Trophoblast cell (in vitro differentiated cells and primary cell): Measurements from ENCODE around the gene GPRC5D.

Experiments
- DNase-seq, 2 donors: peaks; one replicate each; pipeline ENCODE4 v3.0.0-alpha.2; 2016
- H2AFZ ChIP-seq: 2 replicates; pipeline ENCODE4 v1.6.1; 2013; ENCODE audit warnings: low read length, moderate library complexity, mild to moderate bottlenecking; ENCODE audit not compliant: insufficient read depth, poor library complexity
- H2AK5ac ChIP-seq: 2 replicates; pipeline ENCODE4 v1.6.1; 2013; ENCODE audit warnings: mild to moderate bottlenecking, low read length
- H2BK120ac ChIP-seq: 2 replicates; pipeline ENCODE4 v1.6.1; 2013; ENCODE audit warnings: low read length, mild to moderate bottlenecking, moderate library complexity; ENCODE audit not compliant: insufficient read depth, poor library complexity
- H2BK12ac ChIP-seq: 2 replicates; pipeline ENCODE4 v1.6.1; 2013; ENCODE audit warnings: mild to moderate bottlenecking, low read length, moderate library complexity
- H2BK5ac ChIP-seq: 2 replicates; pipeline ENCODE4 v1.6.1; 2013; ENCODE audit warnings: low read length, low read depth, moderate library complexity, mild to moderate bottlenecking; ENCODE audit not compliant: poor library complexity
- H3K14ac ChIP-seq: 2 replicates; pipeline ENCODE4 v1.6.1; 2013; ENCODE audit warnings: mild to moderate bottlenecking, low read length
- H3K18ac ChIP-seq: 2 replicates; pipeline ENCODE4 v1.6.1; 2013; ENCODE audit warnings: mild to moderate bottlenecking, low read length
- H3K23ac ChIP-seq: 2 replicates; pipeline ENCODE4 v1.6.1; 2013; ENCODE audit warnings: low read length
- H3K27ac ChIP-seq: 2 replicates; pipeline ENCODE4 v1.5.1; 2013; ENCODE audit warnings: low read depth, mild to moderate bottlenecking, inconsistent platforms, low read length, moderate library complexity
- H3K27me3 ChIP-seq: 2 replicates; pipeline ENCODE4 v1.6.1; 2013; ENCODE audit warnings: inconsistent platforms, mild to moderate bottlenecking, low read length, moderate library complexity; ENCODE audit not compliant: insufficient read depth
- H3K36me3 ChIP-seq, 2 experiments: 1 replicate in 1 of 2; 2 replicates in 1 of 2; pipeline ENCODE4 v1.6.1; 2013; ENCODE audit warnings: low read length in 2 of 2, mild to moderate bottlenecking in 2 of 2, moderate library complexity in 1 of 2; ENCODE audit not compliant: insufficient read depth in 2 of 2, control insufficient read depth in 1 of 2
- H3K4ac ChIP-seq: 2 replicates; pipeline ENCODE4 v1.6.1; 2013; ENCODE audit warnings: low read depth, mild to moderate bottlenecking, low read length, moderate library complexity
- H3K4me1 ChIP-seq, 2 experiments: 1 replicate in 1 of 2; 2 replicates in 1 of 2; pipeline ENCODE4 v1.6.1; 2013; ENCODE audit warnings: low read length in 2 of 2, mild to moderate bottlenecking in 2 of 2, moderate library complexity in 1 of 2; ENCODE audit not compliant: insufficient read depth in 2 of 2, control insufficient read depth in 1 of 2
- H3K4me2 ChIP-seq: 2 replicates; pipeline ENCODE4 v1.6.1; 2013; ENCODE audit warnings: inconsistent platforms, mild to moderate bottlenecking, low read length, moderate library complexity
- H3K4me3 ChIP-seq: 2 replicates; pipeline ENCODE4 v1.5.1; 2013; ENCODE audit warnings: mild to moderate bottlenecking, low read depth, low read length, inconsistent platforms
- H3K79me1 ChIP-seq: one replicate; pipeline ENCODE4 v1.6.1; 2013; ENCODE audit warnings: low read length
- H3K79me2 ChIP-seq: 2 replicates; pipeline ENCODE4 v1.6.1; 2013; ENCODE audit warnings: low read length, mild to moderate bottlenecking; ENCODE audit not compliant: control insufficient read depth, insufficient read depth, poor library complexity
- H3K9ac ChIP-seq: 2 replicates; pipeline ENCODE4 v1.6.1; 2013; ENCODE audit warnings: mild to moderate bottlenecking, low read length
- H3K9me3 ChIP-seq: 2 replicates; pipeline ENCODE4 v1.6.1; 2013; ENCODE audit warnings: low read depth, mild to moderate bottlenecking, control low read depth, inconsistent platforms, low read length; ENCODE audit not compliant: insufficient read depth
- H4K12ac ChIP-seq: 2 replicates; pipeline ENCODE4 v1.6.1; 2013; ENCODE audit warnings: low read depth, mild to moderate bottlenecking, low read length, moderate library complexity
- H4K8ac ChIP-seq: 2 replicates; pipeline ENCODE4 v1.6.1; 2013; ENCODE audit warnings: low read depth, mild to moderate bottlenecking, low read length, moderate library complexity
- H4K91ac ChIP-seq: one replicate; pipeline ENCODE4 v1.6.1; 2013; ENCODE audit warnings: low read depth, mild to moderate bottlenecking, low read length, moderate library complexity
- WGBS: extraction: QIAGEN DNeasy Blood & Tissue Kit; methylation state at CpG from one replicate; pipeline ENCODE4 v1.1.7; 2013; ENCODE audit warnings: missing lambda C conversion rate; ENCODE audit not compliant: insufficient read length, insufficient coverage; ENCODE audit errors: extremely low coverage; 5-methylcytosine and 5-hydroxymethylcytosine counted together

GPRC5D gene

DNA sequence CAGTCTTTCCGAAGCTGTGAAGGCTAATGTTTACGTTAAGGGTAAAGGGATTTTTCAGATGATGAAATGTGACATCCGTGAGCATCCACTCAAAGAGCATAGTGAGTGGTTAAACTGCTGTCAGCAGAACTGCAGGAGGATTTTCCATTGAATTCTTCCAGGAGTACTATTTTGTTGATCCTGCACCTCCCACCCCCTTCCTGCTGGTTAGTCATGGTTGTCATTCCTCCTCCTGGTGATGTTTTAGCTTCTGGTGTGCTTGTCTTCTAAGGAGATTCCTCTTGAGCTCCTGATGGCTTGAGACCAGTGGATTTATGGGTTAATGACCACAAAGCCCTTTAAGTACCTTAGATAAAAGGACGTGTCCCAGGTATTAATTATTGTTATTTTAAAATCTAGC, 2.4 kb upstream of the GPRC5D start:
- H3K27ac ChIP-seq = no peak overlapping the region
- WGBS = no CpG with 5 or more reads among the region's 4 CpGs
- H3K9me3 ChIP-seq = no peaks in the 10 kb centered on the region
- no peak overlapping the region for H2BK12ac ChIP-seq
- no peak overlapping the region for H2BK5ac ChIP-seq
- H4K12ac ChIP-seq = no peak overlapping the region
- H3K79me2 ChIP-seq = no peaks in the 10 kb centered on the region
- no peak for DNase-seq
- no peak overlapping the region for H4K91ac ChIP-seq
- no peak overlapping the region for H3K4ac ChIP-seq
- H3K23ac ChIP-seq = no peak overlapping the region
- H2AK5ac ChIP-seq = no peak overlapping the region
- H3K4me1 ChIP-seq = no peaks in the 10 kb centered on the region
- no peak overlapping the region for H3K9ac ChIP-seq
- no peak overlapping the region for H3K4me3 ChIP-seq
- H3K18ac ChIP-seq = no peak overlapping the region
- no peaks in the 10 kb centered on the region for H3K27me3 ChIP-seq
- H2BK120ac ChIP-seq = no peak overlapping the region
- no peak overlapping the region for H3K4me2 ChIP-seq
- no peak overlapping the region for H3K14ac ChIP-seq
- H3K79me1 ChIP-seq = no peaks in the 10 kb centered on the region
- H4K8ac ChIP-seq = no peak overlapping the region
- H2AFZ ChIP-seq = no peak overlapping the region
- H3K36me3 ChIP-seq = peaks cover 0 to 4% of the 10 kb centered on the region in 2 experiments

DNA sequence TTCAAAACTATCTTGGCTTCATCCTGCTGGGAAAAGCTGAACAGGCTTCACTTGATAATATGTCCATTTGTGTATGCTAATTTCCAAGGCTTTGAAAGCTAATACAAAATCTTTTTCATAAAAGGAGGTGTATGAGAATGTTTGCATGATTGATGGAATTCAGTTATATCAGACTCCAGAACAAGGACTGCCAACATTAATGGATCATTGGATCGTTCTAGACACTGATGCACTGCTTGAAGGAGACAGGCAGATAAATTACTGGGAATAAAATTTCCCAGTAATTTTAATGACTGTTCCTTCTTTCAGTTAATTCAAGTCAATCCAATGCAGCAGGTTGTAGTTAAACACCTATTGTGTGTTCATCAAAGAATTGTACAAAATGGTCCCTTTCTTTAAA, 466 bp downstream of the GPRC5D start:
- Histone ChIP-seq H4K12ac (no peak overlapping the region), H2BK5ac (no peak overlapping the region), H4K8ac (no peak overlapping the region), H3K23ac (no peak overlapping the region), H3K79me1 (no peaks in the 10 kb centered on the region), H3K36me3 (peaks cover 0 to 4% of the 10 kb centered on the region in 2 experiments), H3K18ac (no peak overlapping the region), H3K9me3 (no peaks in the 10 kb centered on the region), H3K27ac (no peak overlapping the region), H2AFZ (no peak overlapping the region), H2BK120ac (no peak overlapping the region), H3K79me2 (no peaks in the 10 kb centered on the region), H3K9ac (no peak overlapping the region), H3K4me1 (no peaks in the 10 kb centered on the region), H3K14ac (no peak overlapping the region), H3K4me3 (no peak overlapping the region), H2BK12ac (no peak overlapping the region), H3K4ac (no peak overlapping the region), H3K27me3 (no peaks in the 10 kb centered on the region), H3K4me2 (no peak overlapping the region), H4K91ac (no peak overlapping the region), H2AK5ac (no peak overlapping the region)
- WGBS = no CpG with 5 or more reads among the region's 1 CpG
- DNase-seq = no peak

DNA sequence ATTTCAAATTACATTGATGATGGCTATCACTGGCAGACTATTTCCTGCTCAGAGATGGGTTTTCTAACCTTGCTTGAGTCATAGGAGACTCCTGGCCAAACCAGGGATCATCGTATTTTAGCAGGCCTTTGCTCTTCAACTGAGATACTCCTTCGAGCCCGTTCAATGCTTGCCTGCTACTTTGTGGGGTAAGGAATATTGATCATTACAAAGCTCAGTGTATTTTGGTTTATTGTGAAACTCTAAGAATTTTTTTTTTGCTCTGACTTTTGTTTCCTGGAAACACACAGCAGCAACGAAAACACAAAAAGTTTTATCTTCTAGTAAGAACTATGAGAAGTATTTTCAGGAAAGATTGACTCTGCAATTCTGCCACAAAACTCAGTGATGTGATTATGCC, 4.1 kb downstream of the GPRC5D start:
- peak in 1 of 2 donors; percentile 37 for DNase-seq

DNA sequence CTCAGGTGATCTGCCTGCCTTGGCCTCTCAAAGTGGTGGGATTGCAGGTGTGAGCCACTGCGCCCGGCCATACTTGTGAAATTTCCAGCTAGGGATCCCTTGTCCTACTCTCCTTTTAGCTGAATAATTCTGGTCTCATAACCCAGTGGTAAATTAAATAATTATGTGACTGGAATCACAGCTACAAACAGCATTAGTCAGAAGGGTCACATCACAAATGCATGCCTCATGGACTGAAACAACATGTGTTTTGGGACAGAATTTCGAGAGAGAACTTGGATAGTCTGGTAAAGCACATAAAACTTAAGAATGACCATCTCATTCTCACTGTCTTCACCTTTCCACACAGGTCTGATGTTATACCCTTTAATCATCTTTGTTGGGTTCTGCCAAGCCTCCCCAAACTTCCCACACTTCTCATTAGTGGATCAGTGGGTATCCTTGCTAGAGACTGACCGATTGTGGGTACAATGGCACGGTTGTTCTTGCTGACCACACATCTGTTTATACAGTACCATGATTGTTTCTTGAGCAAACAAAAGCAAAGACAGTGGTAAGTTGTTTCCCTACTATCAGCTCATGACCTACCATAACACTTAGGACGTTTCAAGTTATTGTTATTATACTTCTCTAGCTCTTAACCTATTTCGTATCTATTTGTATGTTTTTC, 5.1 kb downstream of the GPRC5D start:
- peaks cover 2 to 4% of the 10 kb centered on the region in 2 experiments for H3K4me1 ChIP-seq
- H3K79me2 ChIP-seq = no peaks in the 10 kb centered on the region
- no peak overlapping the region for H4K12ac ChIP-seq
- H2AK5ac ChIP-seq = no peak overlapping the region
- no peak overlapping the region for H3K27ac ChIP-seq
- no peak overlapping the region for H3K9ac ChIP-seq
- no peaks in the 10 kb centered on the region for H3K27me3 ChIP-seq
- no peak overlapping the region for H4K8ac ChIP-seq
- no peak for DNase-seq
- WGBS = no CpG with 5 or more reads among the region's 7 CpGs
- no peak overlapping the region for H2BK5ac ChIP-seq
- no peak overlapping the region for H3K4me2 ChIP-seq
- no peak overlapping the region for H2AFZ ChIP-seq
- H3K23ac ChIP-seq = no peak overlapping the region
- H3K14ac ChIP-seq = no peak overlapping the region
- no peak overlapping the region for H3K18ac ChIP-seq
- H2BK120ac ChIP-seq = no peak overlapping the region
- H3K4me3 ChIP-seq = no peak overlapping the region
- H3K79me1 ChIP-seq = no peaks in the 10 kb centered on the region
- H3K36me3 ChIP-seq = peaks cover 0 to 4% of the 10 kb centered on the region in 2 experiments
- H4K91ac ChIP-seq = no peak overlapping the region
- H3K9me3 ChIP-seq = no peaks in the 10 kb centered on the region
- H3K4ac ChIP-seq = no peak overlapping the region
- no peak overlapping the region for H2BK12ac ChIP-seq

More for the DNA sequence above, 4.1 kb downstream of the GPRC5D start:
- no peak overlapping the region for H3K4me3 ChIP-seq
- H3K9me3 ChIP-seq = no peaks in the 10 kb centered on the region
- H3K4me2 ChIP-seq = no peak overlapping the region
- H3K4me1 ChIP-seq = no peaks in the 10 kb centered on the region
- no peak overlapping the region for H2BK5ac ChIP-seq
- no peak overlapping the region for H2AFZ ChIP-seq
- H3K79me1 ChIP-seq = no peaks in the 10 kb centered on the region
- no peak overlapping the region for H4K8ac ChIP-seq
- H3K18ac ChIP-seq = no peak overlapping the region
- H3K36me3 ChIP-seq = peaks cover 0 to 4% of the 10 kb centered on the region in 2 experiments
- no peak overlapping the region for H3K14ac ChIP-seq
- H3K4ac ChIP-seq = no peak overlapping the region
- H3K79me2 ChIP-seq = no peaks in the 10 kb centered on the region
- no peak overlapping the region for H4K12ac ChIP-seq
- no CpG with 5 or more reads among the region's 4 CpGs for WGBS
- no peaks in the 10 kb centered on the region for H3K27me3 ChIP-seq
- H3K27ac ChIP-seq = no peak overlapping the region
- H2BK120ac ChIP-seq = no peak overlapping the region
- H4K91ac ChIP-seq = no peak overlapping the region
- H3K23ac ChIP-seq = no peak overlapping the region
- no peak overlapping the region for H2BK12ac ChIP-seq
- no peak overlapping the region for H3K9ac ChIP-seq
- H2AK5ac ChIP-seq = no peak overlapping the region
